Measurements from ENCODE around the gene SEMA5A. TPM values are rescaled to one million over a fixed set of nuclear protein-coding genes. Genes with fewer than 3 reads are reported as not detected.

The SEMA5A gene
- total RNA-seq, 1 donor from 2014 or later = 25.3 TPM

DNA sequence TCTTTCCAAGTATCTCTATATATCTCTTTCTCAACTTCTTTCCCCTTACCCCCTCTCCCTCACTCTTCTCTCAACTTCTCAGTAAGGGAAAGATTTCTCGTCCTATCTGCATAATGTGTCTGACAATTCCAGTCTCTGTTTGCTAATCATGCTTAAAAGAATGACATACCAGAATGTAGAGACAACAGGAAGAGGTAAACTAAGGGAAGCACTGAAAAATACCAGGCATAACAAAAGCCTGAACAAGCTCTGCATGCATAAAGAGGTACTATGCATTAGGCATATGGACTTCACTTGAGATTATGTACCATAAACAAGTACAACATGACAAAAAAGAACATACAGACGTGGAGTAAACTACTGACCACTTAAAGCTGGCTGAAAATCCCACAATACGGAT lies 62.6 kb downstream of the SEMA5A start:
- ATAC-seq = no peak
- no peak for DNase-seq
- intact Hi-C loops (cut with micrococcal nuclease) = no loop called here

DNA sequence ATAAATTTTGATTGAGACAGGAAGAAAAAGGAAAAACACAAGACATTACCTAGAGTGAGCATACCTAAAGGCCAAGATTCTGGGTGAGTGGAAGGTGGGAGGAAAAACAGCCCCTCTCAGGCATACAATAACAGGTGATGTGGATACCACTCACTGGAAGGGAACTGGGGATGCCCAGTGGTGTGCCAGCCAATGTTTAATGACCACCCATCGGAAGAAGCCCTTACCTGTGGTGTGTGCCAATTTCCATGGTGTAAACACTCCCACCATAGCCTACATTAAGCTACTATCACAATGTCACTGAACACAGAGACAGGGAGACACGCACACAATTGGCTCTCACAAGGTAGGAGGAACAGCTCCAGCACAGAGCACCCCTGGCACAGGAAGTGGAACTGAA lies 63.5 kb downstream of the SEMA5A start:
- no peak for DNase-seq
- intact Hi-C loops (cut with micrococcal nuclease) = no loop called here
- ATAC-seq = no peak

- intact Hi-C loops (cut with micrococcal nuclease) = no loop called here
- DNase-seq (no peak), ATAC-seq (peak; percentile 29)
Measured at GRCh38 chr5:9480499-9480898, 65.4 kb downstream of the SEMA5A start.

- intact Hi-C loops (cut with micrococcal nuclease) = no loop called here
- no peak for DNase-seq
Measured at GRCh38 chr5:9479990-9480389, 65.9 kb downstream of the SEMA5A start.

GRCh38 chr5:9479361-9479760 lies 66.5 kb downstream of the SEMA5A start:
- DNase-seq = no peak
- intact Hi-C loops (cut with micrococcal nuclease) = no loop called here
- no peak for ATAC-seq

More at GRCh38 chr5:9479990-9480389, 65.9 kb downstream of the SEMA5A start:
- no peak for ATAC-seq

DNA sequence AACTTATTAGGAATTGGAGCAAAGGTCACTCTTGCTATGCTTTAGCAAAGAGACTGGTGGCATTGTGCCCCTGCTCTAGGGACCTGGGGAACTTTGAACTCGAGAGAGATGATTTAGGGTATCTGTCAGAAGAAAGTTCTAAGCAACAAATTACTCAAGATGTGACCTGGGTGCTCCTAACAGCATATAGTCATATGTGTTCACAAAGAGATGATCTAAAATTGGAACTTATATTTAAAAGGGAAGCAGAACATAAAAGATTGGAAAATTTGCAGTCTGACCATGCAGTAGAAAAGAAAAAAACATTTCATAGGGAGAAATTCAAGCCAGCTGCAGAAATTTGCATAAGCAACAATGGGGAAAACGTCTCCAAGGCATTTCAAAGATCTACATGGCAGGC lies 68.3 kb downstream of the SEMA5A start:
- no peak for DNase-seq
- no peak for ATAC-seq
- intact Hi-C loops (cut with micrococcal nuclease) = no loop called here

GRCh38 chr5:9474219-9475002 lies 71.5 kb downstream of the SEMA5A start:
- DNase-seq (no peak), ATAC-seq (no peak)
- intact Hi-C loops (cut with micrococcal nuclease) = no loop called here

GRCh38 chr5:9473624-9474023 lies 72.3 kb downstream of the SEMA5A start:
- ATAC-seq (peak; percentile 39), DNase-seq (no peak)
- intact Hi-C loops (cut with micrococcal nuclease) = no loop called here

DNA sequence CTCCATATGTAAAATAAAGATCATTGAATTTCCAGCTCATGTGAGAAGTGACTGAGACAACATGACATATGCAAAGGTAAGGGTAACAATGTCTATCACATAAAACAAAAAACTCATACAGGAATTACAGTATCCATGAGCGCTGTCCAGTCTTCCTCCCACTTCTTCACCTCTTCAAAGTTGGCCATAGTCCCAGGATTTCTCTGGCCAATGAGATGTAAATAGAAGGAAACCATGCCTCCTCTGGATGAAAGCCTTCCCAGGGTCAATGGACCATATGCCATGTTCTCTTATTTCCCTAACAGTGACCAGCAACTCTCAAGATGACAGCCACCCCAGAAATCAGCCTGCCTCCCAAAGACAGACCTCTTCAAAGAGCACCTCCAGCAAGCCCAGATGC lies 75.5 kb downstream of the SEMA5A start:
- ATAC-seq (peak; percentile 72), DNase-seq (no peak)
- intact Hi-C loops (cut with micrococcal nuclease) = no loop called here

DNA sequence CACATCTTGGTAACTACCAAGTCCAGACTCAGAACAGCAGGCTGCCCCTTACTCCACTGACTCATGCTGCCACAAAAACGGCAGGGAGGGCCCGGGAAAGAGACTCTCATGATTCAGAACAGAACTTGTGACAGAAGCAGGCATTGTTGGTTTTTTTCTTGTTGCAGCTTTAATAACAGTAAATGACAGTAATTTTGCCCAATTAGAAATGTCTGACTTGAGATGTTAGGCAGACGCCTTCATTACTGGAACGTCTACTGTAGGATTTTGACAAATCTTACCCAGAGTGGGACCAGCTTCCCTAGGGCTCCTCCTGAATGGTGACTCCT lies 77.9 kb downstream of the SEMA5A start:
- intact Hi-C loops (cut with micrococcal nuclease) = no loop called here
- DNase-seq (no peak), ATAC-seq (no peak)

- peak; percentile 32 for ATAC-seq
Measured at GRCh38 chr5:9467199-9468059, 78.4 kb downstream of the SEMA5A start.

GRCh38 chr5:9466697-9467096 lies 79.2 kb downstream of the SEMA5A start:
- DNase-seq (no peak), ATAC-seq (no peak)

More at GRCh38 chr5:9467199-9468059, 78.4 kb downstream of the SEMA5A start:
- intact Hi-C loops (cut with micrococcal nuclease) = no loop called here
- no peak for DNase-seq

DNA sequence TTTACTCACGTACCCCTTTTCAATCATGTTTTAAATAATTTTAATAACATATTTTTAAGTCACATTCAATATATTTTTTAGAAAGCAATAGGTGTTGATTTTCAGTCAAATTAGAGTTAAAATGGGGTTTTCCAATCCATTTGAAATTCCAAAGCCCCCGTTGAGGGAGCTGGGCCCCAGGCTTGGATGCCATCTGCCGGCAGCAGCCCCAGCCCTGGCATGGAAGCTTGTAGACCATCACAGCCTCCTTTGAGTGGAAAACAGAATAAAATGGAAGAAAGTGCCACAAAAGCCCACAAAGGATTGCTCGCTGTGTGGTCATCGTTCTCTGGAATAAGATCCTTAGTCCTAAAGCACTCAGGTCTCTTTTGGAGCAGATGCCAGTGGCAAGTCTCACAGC lies 81.4 kb downstream of the SEMA5A start:
- DNase-seq = no peak
- intact Hi-C loops (cut with micrococcal nuclease) = no loop called here
- ATAC-seq = no peak

More at GRCh38 chr5:9466697-9467096, 79.2 kb downstream of the SEMA5A start:
- intact Hi-C loops (cut with micrococcal nuclease) = no loop called here

DNA sequence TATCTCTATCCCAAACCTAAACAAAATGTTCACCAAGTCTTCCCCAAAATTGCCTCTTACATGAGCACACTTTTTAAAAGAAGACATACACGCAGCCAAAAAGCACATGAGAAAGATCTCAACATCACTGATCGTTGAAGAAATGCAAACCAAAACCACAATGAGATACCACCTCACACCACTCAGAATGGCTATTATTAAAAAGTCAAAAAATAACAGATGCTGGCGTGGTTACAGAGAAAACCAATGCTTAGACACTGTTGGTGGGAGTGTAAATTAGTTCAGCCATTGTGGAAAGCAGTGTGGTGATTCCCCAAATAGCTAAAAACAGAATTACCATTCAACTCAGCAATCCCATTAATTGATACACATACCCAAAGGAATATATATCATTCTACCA lies 83.8 kb downstream of the SEMA5A start:
- DNase-seq (no peak), ATAC-seq (no peak)
- intact Hi-C loops (cut with micrococcal nuclease) = no loop called here

DNA sequence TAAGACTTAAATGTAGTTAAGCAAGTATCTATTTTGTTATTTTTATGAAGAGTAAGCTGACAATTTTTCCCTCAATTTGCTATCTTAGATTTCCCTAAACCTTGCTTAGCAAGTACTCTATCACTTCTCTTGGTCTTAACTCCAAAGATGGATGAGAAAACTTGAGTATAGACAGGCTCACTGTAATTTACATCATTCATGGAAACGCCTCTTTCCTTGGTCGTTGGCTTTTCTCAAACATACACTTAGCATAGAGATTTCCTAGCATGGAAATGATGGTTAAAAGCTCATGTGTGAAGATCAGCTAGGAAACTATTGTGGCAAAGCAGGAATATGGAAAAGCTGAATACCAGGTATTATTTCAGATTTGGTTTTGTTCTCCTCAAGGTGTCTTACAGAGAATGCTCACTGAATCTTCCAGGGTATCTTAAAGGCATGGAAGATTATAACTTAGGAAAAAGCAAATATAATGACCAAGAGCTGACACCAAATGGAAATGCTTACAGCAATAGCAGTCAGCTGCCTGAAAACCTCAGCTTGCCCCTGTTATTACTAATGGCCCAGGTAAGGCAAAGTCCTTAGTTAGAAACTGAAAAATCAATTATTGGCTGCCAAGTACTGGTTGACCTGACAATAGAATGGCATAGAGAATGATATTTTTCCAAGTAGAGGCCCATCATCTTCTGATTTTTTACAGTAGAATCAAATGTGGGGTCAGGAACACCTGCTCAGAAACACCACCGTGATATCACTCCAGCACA lies 84.8 kb downstream of the SEMA5A start:
- intact Hi-C loops (cut with micrococcal nuclease) = no loop called here
- DNase-seq (no peak), ATAC-seq (no peak)

GRCh38 chr5:9456435-9457042 lies 89.3 kb downstream of the SEMA5A start:
- intact Hi-C loops (cut with micrococcal nuclease) = no loop called here
- no peak for ATAC-seq

GRCh38 chr5:9455826-9456434 lies 89.9 kb downstream of the SEMA5A start:
- no peak for DNase-seq
- intact Hi-C loops (cut with micrococcal nuclease) = no loop called here
- peak; percentile 31 for ATAC-seq

More at GRCh38 chr5:9456435-9457042, 89.3 kb downstream of the SEMA5A start:
- DNase-seq = no peak

DNA sequence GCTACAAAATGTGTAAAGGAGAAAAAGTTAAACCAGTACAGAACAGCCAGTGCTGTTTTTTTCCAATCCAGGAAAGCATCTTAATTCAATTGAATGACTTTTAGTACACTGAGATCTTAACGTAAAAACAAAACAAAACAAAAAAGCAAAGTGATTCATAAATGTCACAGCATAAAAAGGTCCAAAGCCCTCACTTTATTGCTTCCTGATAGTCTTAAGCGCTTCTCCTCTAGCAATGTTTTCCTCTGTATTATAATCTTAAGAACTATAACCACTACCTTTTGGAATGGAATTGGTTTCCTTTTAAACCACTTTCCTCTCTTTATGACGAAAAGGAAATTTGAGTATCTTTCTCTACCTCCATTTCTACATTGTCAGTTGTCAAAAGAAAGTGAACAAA lies 91.4 kb downstream of the SEMA5A start:
- ATAC-seq (no peak), DNase-seq (no peak)
- intact Hi-C loops (cut with micrococcal nuclease) = no loop called here

DNA sequence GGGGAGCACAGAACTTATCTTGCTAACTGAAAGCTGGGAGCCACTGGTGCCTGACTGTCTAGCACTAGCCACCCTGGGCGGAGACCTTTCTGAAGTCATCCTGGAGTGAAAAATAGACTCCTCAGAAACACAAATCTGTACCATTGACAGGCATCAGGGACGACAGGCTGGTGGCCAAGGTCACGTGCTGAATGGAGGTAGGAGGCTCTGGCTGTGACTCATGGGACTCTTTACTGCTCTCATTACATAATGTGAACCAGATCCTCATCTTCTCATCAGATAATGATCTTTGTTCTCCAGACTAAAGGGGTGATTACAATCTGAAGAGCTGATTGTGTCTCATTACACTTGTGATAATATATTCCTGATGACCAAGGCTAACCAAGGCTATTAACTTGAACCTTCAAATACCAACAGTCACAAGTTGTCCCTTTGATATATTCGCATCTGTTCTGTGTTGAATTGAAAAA lies 91.8 kb downstream of the SEMA5A start:
- ATAC-seq = no peak
- no peak for DNase-seq
- intact Hi-C loops (cut with micrococcal nuclease) = no loop called here
